Adrenal gland (tissue), 12 donors: Measurements from ENCODE around the gene LATS2. TPM values are rescaled to one million over a fixed set of nuclear protein-coding genes. Genes with fewer than 3 reads are reported as not detected.
A peak's percentile ranks its signal among the peaks of the same experiment; 100 is the strongest.

Experiments used
- DNase-seq, 7 donors: peaks; one replicate each; pipeline ENCODE4 v3.0.0-alpha.2; 2019 to 2020
- H3K27ac ChIP-seq, 5 donors: fragments of 200-600 bp; sonication (generic) in 4 of 5; 1 replicate in 3 of 5; 2 replicates in 2 of 5; pipeline versions ENCODE4 v1.5.1 to v1.8.0; 2016 to 2020; ENCODE audit warnings: mild to moderate bottlenecking in 1 of 5
- H3K27me3 ChIP-seq: fragments of 200-600 bp; 2 replicates; pipeline ENCODE4 v1.8.0; 2021
- H3K36me3 ChIP-seq, 2 donors: fragments of 200-600 bp; replicated peaks in 1 of 2; 1 replicate in 1 of 2; 2 replicates in 1 of 2; pipeline versions ENCODE4 v1.5.1 to v1.8.0; 2018 to 2022
- H3K4me1 ChIP-seq, 2 donors: fragments of 200-600 bp; replicated peaks in 1 of 2; 1 replicate in 1 of 2; 2 replicates in 1 of 2; pipeline versions ENCODE4 v1.5.1 to v1.8.0; 2018 to 2021
- H3K4me3 ChIP-seq, 4 donors: fragments of 200-600 bp; sonication (generic) in 3 of 4; one replicate each; pipeline ENCODE4 v1.5.1; 2016 to 2018
- H3K9me3 ChIP-seq, 3 donors: fragments of 200-600 bp; sonication (generic) in 1 of 3; replicated peaks in 1 of 3; 1 replicate in 2 of 3; 2 replicates in 1 of 3; pipeline versions ENCODE4 v1.5.1 to v1.8.0; 2016 to 2021
- CTCF ChIP-seq, 6 experiments: fragments of 450-650 bp in 4 of 6; fragments of 200-600 bp in 2 of 6; sonication (generic) in 1 of 6; IDR thresholded peaks; 1 replicate in 5 of 6; 2 replicates in 1 of 6; pipeline versions ENCODE4 v1.5.1 to v1.8.0; 2016 to 2021; ENCODE audit warnings: antibody characterized with exemption in 6 of 6, mild to moderate bottlenecking in 2 of 6, moderate library complexity in 1 of 6
- POLR2A ChIP-seq, 2 donors: fragments of 450-650 bp; IDR thresholded peaks; one replicate each; pipeline ENCODE4 v1.6.1; 2017; ENCODE audit warnings: antibody characterized with exemption in 2 of 2, mild to moderate bottlenecking in 2 of 2, moderate library complexity in 1 of 2
- WGBS, 4 donors: extraction: QIAGEN DNeasy Blood & Tissue Kit in 2 of 4; methylation state at CpG; one replicate each; pipeline versions ENCODE4 v1.1.5 to v1.1.7; 2013 to 2017; 5-methylcytosine and 5-hydroxymethylcytosine counted together
- intact Hi-C, 2 donors: fragments of 100-400 bp; cut with DNase I; formaldehyde crosslinking; loops; one replicate each; pipeline versions ENCODE4 v1.14.1 to v1.15.0; 2022 to 2023
- polyA plus RNA-seq, 3 donors: library from polyadenylated mRNA; stranded (reverse); fragments of 200-250 nt in 2 of 3; fragments of 350-450 nt in 1 of 3; fragmentation: Illumina TruSeq in 1 of 3; extraction: RNeasy Lipid Tissue Mini Kit (QIAGEN cat#74804) in 1 of 3; gene quantifications; one replicate each; pipeline ENCODE4 v1.2.3, GENCODE V29; 2013 to 2014
- total RNA-seq, 9 donors: library from RNA; depleted of rRNA in 4 of 9; stranded (reverse); fragments of >200 nt in 4 of 9; fragments of 120-200 nt in 1 of 9; fragmentation: NEBNext Ultra II Directional in 1 of 9; extraction: Animal tissue kit (Norgen Biotek cat#: 25700) in 1 of 9; gene quantifications; one replicate each; pipeline versions ENCODE4 v1.1.0 to v1.2.4, GENCODE V29; 2013 to 2023
- donor health status: healthy with polysubstance abuse.
- donor health status: Bipolar disorder and iron deficiency.
- donor health status: DM: yes; HTN: yes; CAD: no.
- donor health status: DM: no; HTN: no; CAD: no.
- donor health status: DM: no; HTN: no; CAD: no.
- donor health status: DM: yes; HTN: yes; CAD: no.

LATS2 gene
- total and polyA plus RNA-seq, 12 donors: 7.4 to 35.6 (median 23.3) TPM

- no peaks in the 10 kb centered on the region for H3K9me3 ChIP-seq
- 78 to 82% (median 79%) methylated on average over 11 of the region's 11 CpGs for WGBS, 4 donors
- intact Hi-C loops: no loop called here
- DNase-seq: no peak
- peaks cover 10 to 27% of the 10 kb centered on the region in 2 donors for H3K4me1 ChIP-seq
- TF ChIP-seq POLR2A (IDR thresholded peaks at IDR 0.05) (no peak), CTCF (IDR thresholded peaks at IDR 0.05) (no peak)
- H3K4me3 ChIP-seq: no peak overlapping the region
- no peaks in the 10 kb centered on the region for H3K36me3 ChIP-seq
- H3K27me3 ChIP-seq: no peaks in the 10 kb centered on the region
- peak overlapping the region in 3 of 5 donors; percentile 47 to 69 (median 54) for H3K27ac ChIP-seq
These were observed 39.1 kb downstream of the LATS2 start for GRCh38 chr13:21022056-21022979.

GRCh38 chr13:21020581-21020980 lies 40.8 kb downstream of the LATS2 start:
- Histone ChIP-seq H3K4me1 (peaks cover 22 to 43% of the 10 kb centered on the region in 2 donors), H3K9me3 (no peaks in the 10 kb centered on the region), H3K36me3 (no peaks in the 10 kb centered on the region), H3K27me3 (no peaks in the 10 kb centered on the region), H3K4me3 (no peak overlapping the region), H3K27ac (peak overlapping the region; percentile 3 to 89 (median 54))
- intact Hi-C loops: no loop called here
- 45 to 65% (median 49%) methylated on average over 4 of the region's 4 CpGs for WGBS, 4 donors
- TF ChIP-seq CTCF (IDR thresholded peaks at IDR 0.05): no peak
- peak in 1 of 2 donors; percentile 24 for TF ChIP-seq POLR2A (IDR thresholded peaks at IDR 0.05)
- DNase-seq: peak; percentile 66 to 90 (median 78)

- WGBS, 4 donors: 50 to 59% (median 53%) methylated on average over 5 of the region's 5 CpGs
- Histone ChIP-seq H3K36me3 (no peaks in the 10 kb centered on the region), H3K4me1 (peaks cover 26 to 47% of the 10 kb centered on the region in 2 donors), H3K27ac (peak overlapping the region in 4 of 5 donors; percentile 41 to 89 (median 62)), H3K9me3 (no peaks in the 10 kb centered on the region), H3K27me3 (no peaks in the 10 kb centered on the region), H3K4me3 (no peak overlapping the region)
- DNase-seq: peak in 3 of 7 donors; percentile 10 to 24 (median 14)
- intact Hi-C loops: no loop called here
- TF ChIP-seq POLR2A (IDR thresholded peaks at IDR 0.05): no peak
- TF ChIP-seq CTCF (IDR thresholded peaks at IDR 0.05): no peak
These were observed 41.2 kb downstream of the LATS2 start for GRCh38 chr13:21020176-21020575.

- Histone ChIP-seq H3K36me3 (no peaks in the 10 kb centered on the region), H3K4me3 (no peak overlapping the region), H3K9me3 (no peaks in the 10 kb centered on the region), H3K27ac (peak overlapping the region in 1 of 5 donors; percentile 75), H3K4me1 (peaks cover 46 to 66% of the 10 kb centered on the region in 2 donors), H3K27me3 (no peaks in the 10 kb centered on the region)
- WGBS, 4 donors: 86 to 95% (median 92%) methylated on average over 4 of the region's 4 CpGs
- intact Hi-C loops: no loop called here
- no peak for TF ChIP-seq CTCF (IDR thresholded peaks at IDR 0.05)
- TF ChIP-seq POLR2A (IDR thresholded peaks at IDR 0.05): no peak
- peak in 1 of 7 donors; percentile 47 for DNase-seq
These were observed 43.2 kb downstream of the LATS2 start for GRCh38 chr13:21018220-21018619.
